ENCODE data around the gene CARD19.

Gene CARD19

GRCh38 chr9:93161786-93162562 lies 66.0 kb downstream of the CARD19 start:
- DNase-seq (ENCODE audit: low read depth, low spot score) = no peak

All from activated CD4-positive, CD25-positive, alpha-beta regulatory T cell treated with anti-CD3 and anti-CD28 coated beads, Interleukin-2, amount 50 U/mL, for 16 hours (primary cell).